Neural cell (in vitro differentiated cells): Measurements from ENCODE around the gene SNAP25.

Experiments used
- CTCF ChIP-seq: fragments of 450-650 bp; IDR thresholded peaks from 2 replicates; pipeline ENCODE4 v1.5.1; 2014; ENCODE audit warnings: antibody characterized with exemption, mild to moderate bottlenecking, moderate library complexity; ENCODE audit not compliant: poor library complexity, severe bottlenecking
- EP300 ChIP-seq: fragments of 450-650 bp; conservative IDR thresholded peaks from 2 replicates; pipeline ENCODE4 v1.6.1; 2014; ENCODE audit warnings: antibody characterized with exemption, mild to moderate bottlenecking, moderate library complexity; ENCODE audit not compliant: poor library complexity, severe bottlenecking
- EZH2 ChIP-seq: fragments of 200-600, 300-800 bp; shearing (Covaris generic), sonication (generic); IDR thresholded peaks from 2 replicates; pipeline ENCODE4 v1.6.1; 2014; ENCODE audit warnings: antibody characterized with exemption, low read length, borderline replicate concordance, mild to moderate bottlenecking; ENCODE audit not compliant: insufficient read depth, poor library complexity, severe bottlenecking
- RAD21 ChIP-seq: fragments of 450-650 bp; conservative IDR thresholded peaks from 2 replicates; pipeline ENCODE4 v1.6.1; 2014; ENCODE audit warnings: antibody characterized with exemption, mild to moderate bottlenecking, moderate library complexity
- SMC3 ChIP-seq: fragments of 450-650 bp; conservative IDR thresholded peaks from 2 replicates; pipeline ENCODE4 v1.6.1; 2014; ENCODE audit warnings: antibody characterized with exemption, mild to moderate bottlenecking, moderate library complexity; ENCODE audit not compliant: poor library complexity
- TAF1 ChIP-seq: IDR thresholded peaks from 2 replicates; pipeline ENCODE4 v1.6.1; 2012; ENCODE audit warnings: low read depth

GRCh38 chr20:10260316-10260715, 41.7 kb downstream of the SNAP25 start:
- TF ChIP-seq CTCF (no peak), SMC3 (no peak), EZH2 (no peak), TAF1 (no peak), RAD21 (no peak), EP300 (no peak)
